HL-60 (cell line): ENCODE results near the gene UTP20.

ENCODE experiments used
- DNase-seq, 2 experiments: peaks; one replicate each; pipeline ENCODE4 v3.0.0-alpha.2; 2010 to 2020; ENCODE audit warnings: low read depth in 1 of 2, low spot score in 1 of 2
- H3K27ac ChIP-seq: fragments of 250-450 bp; sonication (Bioruptor Pico); replicated peaks from 2 replicates; pipeline ENCODE4 v1.5.1; 2020; ENCODE audit warnings: mild to moderate bottlenecking, moderate library complexity
- H3K27me3 ChIP-seq: fragments of 250-450 bp; sonication (Bioruptor Pico); 2 replicates; pipeline ENCODE4 v1.5.1; 2021; ENCODE audit warnings: mild to moderate bottlenecking, moderate library complexity; ENCODE audit not compliant: insufficient read depth, poor library complexity, severe bottlenecking
- H3K4me3 ChIP-seq: replicated peaks from 2 replicates; pipeline ENCODE4 v1.5.1; 2011; ENCODE audit warnings: mild to moderate bottlenecking, control low read depth, low read length; ENCODE audit not compliant: insufficient read depth
- GABPA ChIP-seq: IDR thresholded peaks from 2 replicates; pipeline ENCODE4 v1.6.1; 2012; ENCODE audit warnings: low read depth
- POLR2AphosphoS5 ChIP-seq: IDR thresholded peaks from 2 replicates; pipeline ENCODE4 v1.6.1; 2012; ENCODE audit warnings: low read depth
- REST ChIP-seq: IDR thresholded peaks from 2 replicates; pipeline ENCODE4 v1.6.1; 2012; ENCODE audit warnings: low read depth; ENCODE audit not compliant: insufficient replicate concordance
- SPI1 ChIP-seq: IDR thresholded peaks from 2 replicates; pipeline ENCODE4 v1.6.1; 2012; ENCODE audit warnings: low read depth, mild to moderate bottlenecking, borderline replicate concordance
- TF ChIP-seq, protein P1 (sequence below): IDR thresholded peaks from one replicate; pipeline ENCODE4 v1.5.1; 2011; ENCODE audit warnings: low read length, control low read depth, inconsistent platforms; ENCODE audit not compliant: insufficient read depth

UTP20 gene

DNA sequence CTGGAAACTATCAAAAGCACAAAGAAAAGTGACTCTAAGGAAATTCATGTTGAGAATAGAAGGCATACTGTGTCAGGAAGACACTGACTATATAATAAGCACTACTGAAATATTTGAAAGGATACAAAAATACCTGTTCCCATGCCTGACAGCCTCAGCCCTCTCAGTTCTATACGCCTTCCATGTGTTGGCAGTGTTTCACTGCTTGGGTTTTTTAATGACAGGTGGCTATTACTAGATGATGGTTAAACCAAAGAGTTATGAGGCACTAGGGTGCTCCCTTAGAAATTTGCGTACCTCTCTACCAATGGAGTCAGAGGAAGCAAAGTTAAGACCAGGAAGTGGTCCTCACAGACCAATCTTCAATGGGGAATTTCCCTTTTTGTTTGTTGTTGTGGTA, 44.2 kb upstream of the UTP20 start:
- Histone ChIP-seq H3K4me3 (no peak overlapping the region), H3K27ac (no peak overlapping the region), H3K27me3 (no peaks in the 10 kb centered on the region)
- DNase-seq, result no peak
- TF ChIP-seq POLR2AphosphoS5, result no peak
- TF ChIP-seq, protein P1, sequence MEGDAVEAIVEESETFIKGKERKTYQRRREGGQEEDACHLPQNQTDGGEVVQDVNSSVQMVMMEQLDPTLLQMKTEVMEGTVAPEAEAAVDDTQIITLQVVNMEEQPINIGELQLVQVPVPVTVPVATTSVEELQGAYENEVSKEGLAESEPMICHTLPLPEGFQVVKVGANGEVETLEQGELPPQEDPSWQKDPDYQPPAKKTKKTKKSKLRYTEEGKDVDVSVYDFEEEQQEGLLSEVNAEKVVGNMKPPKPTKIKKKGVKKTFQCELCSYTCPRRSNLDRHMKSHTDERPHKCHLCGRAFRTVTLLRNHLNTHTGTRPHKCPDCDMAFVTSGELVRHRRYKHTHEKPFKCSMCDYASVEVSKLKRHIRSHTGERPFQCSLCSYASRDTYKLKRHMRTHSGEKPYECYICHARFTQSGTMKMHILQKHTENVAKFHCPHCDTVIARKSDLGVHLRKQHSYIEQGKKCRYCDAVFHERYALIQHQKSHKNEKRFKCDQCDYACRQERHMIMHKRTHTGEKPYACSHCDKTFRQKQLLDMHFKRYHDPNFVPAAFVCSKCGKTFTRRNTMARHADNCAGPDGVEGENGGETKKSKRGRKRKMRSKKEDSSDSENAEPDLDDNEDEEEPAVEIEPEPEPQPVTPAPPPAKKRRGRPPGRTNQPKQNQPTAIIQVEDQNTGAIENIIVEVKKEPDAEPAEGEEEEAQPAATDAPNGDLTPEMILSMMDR, result no peak
- TF ChIP-seq GABPA, result no peak
- TF ChIP-seq REST, result no peak
- TF ChIP-seq SPI1, result no peak

GRCh38 chr12:101238306-101238705, 41.6 kb upstream of the UTP20 start:
- no peak for DNase-seq
- Histone ChIP-seq H3K27me3 (no peaks in the 10 kb centered on the region), H3K4me3 (no peak overlapping the region), H3K27ac (no peak overlapping the region)
- TF ChIP-seq GABPA, result no peak
- TF ChIP-seq, protein P1, result no peak
- TF ChIP-seq SPI1, result no peak
- TF ChIP-seq REST, result no peak
- TF ChIP-seq POLR2AphosphoS5, result no peak

DNA sequence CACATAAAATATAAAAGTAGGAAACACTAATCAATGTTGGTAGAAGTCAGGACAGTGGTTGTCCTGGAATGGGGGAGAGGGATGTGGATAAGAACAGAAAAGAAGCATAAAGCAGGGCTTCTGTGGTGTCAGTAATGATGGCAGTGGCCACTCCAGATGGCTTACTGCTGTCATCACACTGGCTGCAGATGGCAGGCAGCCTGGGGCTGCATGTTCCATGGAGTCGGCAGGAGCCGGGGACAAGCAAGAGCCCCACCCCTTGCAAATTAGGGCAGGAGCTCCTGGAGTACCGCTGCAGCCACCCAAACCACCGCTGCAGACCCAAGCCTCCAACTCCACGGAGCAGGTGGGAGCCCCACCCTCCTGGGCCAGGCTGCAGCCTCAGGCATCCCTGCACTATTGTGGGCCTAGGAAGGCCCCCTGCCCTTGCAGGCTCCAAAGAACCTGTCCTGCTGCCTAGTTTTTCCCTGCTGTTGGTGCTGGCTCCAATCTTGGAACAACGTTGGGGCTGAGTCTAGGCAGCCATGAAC, 41.0 kb upstream of the UTP20 start:
- no peak overlapping the region for H3K27ac ChIP-seq
- H3K27me3 ChIP-seq, result no peaks in the 10 kb centered on the region
- no peak for DNase-seq
- H3K4me3 ChIP-seq, result no peak overlapping the region
- no peak for TF ChIP-seq REST
- TF ChIP-seq SPI1, result no peak
- TF ChIP-seq GABPA, result no peak
- TF ChIP-seq POLR2AphosphoS5, result no peak
- TF ChIP-seq, protein P1, result no peak
